ENCODE measurements around the gene CDPF1. TPM values are rescaled to one million over a fixed set of nuclear protein-coding genes. Genes with fewer than 3 reads are reported as not detected.

Gene CDPF1
- total and polyA plus RNA-seq, 2 of the 4 experiments (the other 2 are of a cell fraction), result 11.5 to 14.5 TPM

GRCh38 chr22:46241396-46242007 lies 8.6 kb downstream of the CDPF1 start:
- Histone ChIP-seq H3K27me3 (ENCODE audit: control insufficient read depth, insufficient read depth, low read length) (no peaks in the 10 kb centered on the region), H2BK120ac (ENCODE audit: low read depth, low read length) (no peak overlapping the region), H4K20me1 (ENCODE audit: insufficient read depth, low read length) (no peaks in the 10 kb centered on the region; the same call in 1 of the 2 replicates), H4K91ac (ENCODE audit: insufficient read depth, low read depth, low read length) (no peak overlapping the region), H3K9ac (ENCODE audit: low read depth, low read length) (no peak overlapping the region), H2AFZ (replicated peaks; ENCODE audit: low read length, poor library complexity) (no peak overlapping the region), H2BK20ac (ENCODE audit: low read depth, low read length) (no peak overlapping the region), H3K56ac (ENCODE audit: extremely low read depth, insufficient read depth, low read length) (no peak overlapping the region), H3K4me2 (ENCODE audit: low read depth, low read length) (no peak overlapping the region), H3K4me3 (ENCODE audit: insufficient read depth, low read depth, low read length) (no peak overlapping the region), H2AK9ac (replicated peaks; ENCODE audit: low read depth, low read length, poor library complexity) (no peak overlapping the region), H3K27ac (ENCODE audit: insufficient read depth, low read length) (no peak overlapping the region), H3K79me1 (ENCODE audit: low read depth in 1 of 2, low read length in 2 of 2) (peaks cover 0 to 15% of the 10 kb centered on the region in 2 experiments; a peak in 3 of 4 replicates), H4K8ac (ENCODE audit: low read depth in 2 of 2, low read length in 2 of 2) (no peak overlapping the region), H2BK15ac (ENCODE audit: low read depth, low read length) (no peak overlapping the region), H4K5ac (ENCODE audit: low read depth, low read length) (no peak overlapping the region), H3K9me3 (ENCODE audit: control insufficient read depth, insufficient read depth, low read length) (no peaks in the 10 kb centered on the region), H3K36me3 (ENCODE audit: control insufficient read depth, insufficient read depth, low read length) (peaks cover 25% of the 10 kb centered on the region), H3K4ac (ENCODE audit: low read depth, low read length) (no peak overlapping the region), H2AK5ac (ENCODE audit: low read depth, low read length) (no peak overlapping the region), H3K18ac (ENCODE audit: low read depth, low read length) (no peak overlapping the region), H2BK5ac (ENCODE audit: low read depth, low read length, poor library complexity, severe bottlenecking) (no peak overlapping the region), H3K14ac (replicated peaks; ENCODE audit: low read depth, low read length) (no peak overlapping the region), H3K9me1 (ENCODE audit: insufficient read depth, low read length) (peaks cover 14% of the 10 kb centered on the region), H3K23ac (ENCODE audit: low read depth, low read length) (no peak overlapping the region), H3K4me1 (ENCODE audit: control insufficient read depth, insufficient read depth, low read length) (peaks cover 4% of the 10 kb centered on the region)
- ChIA-PET CTCF (no interaction called here), POLR2A (ENCODE audit: unreplicated experiment) (no interaction called here)
- 40% methylated on average over 1 of the region's 5 CpGs; no CpG with 5 or more reads in 1 of the 2 experiments for WGBS, 2 experiments (ENCODE audit: extremely low coverage in 2 of 2, insufficient read length in 1 of 2)
- dilution Hi-C loops (cut with HindIII; ENCODE audit: low sequenced_read_pairs, unreplicated experiment) (no loop called here), in situ Hi-C loops (cut with MboI; ENCODE audit: low sequenced_read_pairs) (no loop called here), intact Hi-C loops (cut with micrococcal nuclease) (no loop called here)
- ATAC-seq (ENCODE audit: low read depth), result no peak
- TF ChIP-seq FOS (IDR thresholded peaks at IDR 0.05; ENCODE audit: low read depth, low read length) (no peak), RCOR1 (IDR thresholded peaks at IDR 0.05; ENCODE audit: insufficient replicate concordance, low read length) (no peak), MAZ (IDR thresholded peaks at IDR 0.05; ENCODE audit: borderline replicate concordance, low read depth, low read length) (no peak), NFE2L2 (IDR thresholded peaks at IDR 0.05; ENCODE audit: low read depth, low read length) (no peak), MAFK (IDR thresholded peaks at IDR 0.05; ENCODE audit: low read depth, low read length) (no peak), ELK1 (IDR thresholded peaks at IDR 0.05; ENCODE audit: borderline replicate concordance, low read depth, low read length) (no peak), RFX5 (IDR thresholded peaks at IDR 0.05; ENCODE audit: low read depth, low read length) (no peak), RAD21 (IDR thresholded peaks at IDR 0.05; ENCODE audit: low read length) (no peak), BHLHE40 (IDR thresholded peaks at IDR 0.05; ENCODE audit: low read depth, low read length) (no peak), SMC3 (IDR thresholded peaks at IDR 0.05; ENCODE audit: low read depth, low read length) (no peak), CHD1 (IDR thresholded peaks at IDR 0.05; ENCODE audit: low read depth, low read length) (no peak)
- no TSS peak for BruUV-seq (replicated peaks)
- no peak for DNase-seq
